HEK293 (cell line): ENCODE measurements around the gene DUSP16.
"Not testable (repeated sequence)": the region's sequence is repeated elsewhere in the genome, so short reads cannot be mapped to it uniquely, and the experiment has no call there.

Source experiments
- ZBTB6 ChIP-seq: fragments of 450-650 bp; formaldehyde crosslinking; IDR thresholded peaks from 2 replicates; pipeline ENCODE4 v1.5.1; 2017; ENCODE audit warnings: missing biosample characterization, missing genetic modification characterization
- ZNF274 ChIP-seq, 2 experiments: fragments of 200-500 bp in 1 of 2; fragments of 450-650 bp in 1 of 2; sonication (Bioruptor generic) in 1 of 2; formaldehyde crosslinking in 1 of 2; IDR thresholded peaks; 2 replicates each; pipeline versions ENCODE4 v1.5.1 to v1.6.1; 2014 to 2016; ENCODE audit warnings: borderline replicate concordance in 1 of 2, inconsistent platforms in 1 of 2, low read length in 1 of 2, missing biosample characterization in 1 of 2, missing genetic modification characterization in 1 of 2
- ZNF302 ChIP-seq: fragments of 450-650 bp; formaldehyde crosslinking; IDR thresholded peaks from 2 replicates; pipeline ENCODE4 v1.5.1; 2016; ENCODE audit warnings: missing biosample characterization, missing genetic modification characterization, low read depth
- ZNF398 ChIP-seq: fragments of 450-650 bp; formaldehyde crosslinking; IDR thresholded peaks from 2 replicates; pipeline ENCODE4 v1.5.1; 2017; ENCODE audit warnings: missing biosample characterization, missing genetic modification characterization
- ZNF629 ChIP-seq: fragments of 450-650 bp; formaldehyde crosslinking; IDR thresholded peaks from 2 replicates; pipeline ENCODE4 v1.5.1; 2017; ENCODE audit warnings: missing biosample characterization, missing genetic modification characterization
- ZSCAN30 ChIP-seq: fragments of 450-650 bp; IDR thresholded peaks from 2 replicates; pipeline ENCODE4 v1.5.1; 2018; ENCODE audit warnings: missing biosample characterization, mild to moderate bottlenecking, missing genetic modification characterization, moderate library complexity
- TF ChIP-seq, protein P1 (sequence below): sonication (generic); formaldehyde crosslinking; IDR thresholded peaks from 2 replicates; pipeline ENCODE4 v1.8.1; 2022; ENCODE audit warnings: mild to moderate bottlenecking, moderate library complexity, missing genetic modification reagents
- TF ChIP-seq, protein P2 (sequence below): fragments of 450-650 bp; formaldehyde crosslinking; IDR thresholded peaks from 2 replicates; pipeline ENCODE4 v1.5.1; 2016; ENCODE audit warnings: missing biosample characterization, missing genetic modification characterization
- TF ChIP-seq, protein P3 (sequence below): fragments of 450-650 bp; formaldehyde crosslinking; IDR thresholded peaks from 2 replicates; pipeline ENCODE4 v1.5.1; 2016; ENCODE audit warnings: missing biosample characterization, missing genetic modification characterization
- TF ChIP-seq, protein P4 (sequence below): fragments of 450-650 bp; formaldehyde crosslinking; IDR thresholded peaks from 2 replicates; pipeline ENCODE4 v1.5.1; 2016; ENCODE audit warnings: missing biosample characterization, missing genetic modification characterization, low read depth

DNA sequence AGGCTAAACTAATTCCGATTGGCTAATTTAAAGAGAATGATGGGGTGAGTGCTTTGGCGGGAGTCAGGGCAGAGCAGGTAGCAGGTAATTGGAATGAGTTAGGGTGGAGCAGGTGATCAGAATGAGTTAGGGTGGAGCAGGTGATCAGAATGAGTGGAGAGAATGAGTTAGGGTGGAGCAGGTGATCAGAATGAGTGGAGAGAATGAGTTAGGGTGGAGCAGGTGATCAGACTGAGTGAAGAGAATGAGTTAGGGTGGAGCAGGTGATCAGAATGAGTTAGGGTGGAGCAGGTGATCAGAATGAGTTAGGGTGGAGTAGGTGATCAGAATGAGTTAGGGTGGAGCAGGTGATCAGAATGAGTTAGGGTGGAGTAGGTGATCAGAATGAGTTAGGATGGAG lies 33.3 kb upstream of the DUSP16 start:
- TF ChIP-seq, protein P1, sequence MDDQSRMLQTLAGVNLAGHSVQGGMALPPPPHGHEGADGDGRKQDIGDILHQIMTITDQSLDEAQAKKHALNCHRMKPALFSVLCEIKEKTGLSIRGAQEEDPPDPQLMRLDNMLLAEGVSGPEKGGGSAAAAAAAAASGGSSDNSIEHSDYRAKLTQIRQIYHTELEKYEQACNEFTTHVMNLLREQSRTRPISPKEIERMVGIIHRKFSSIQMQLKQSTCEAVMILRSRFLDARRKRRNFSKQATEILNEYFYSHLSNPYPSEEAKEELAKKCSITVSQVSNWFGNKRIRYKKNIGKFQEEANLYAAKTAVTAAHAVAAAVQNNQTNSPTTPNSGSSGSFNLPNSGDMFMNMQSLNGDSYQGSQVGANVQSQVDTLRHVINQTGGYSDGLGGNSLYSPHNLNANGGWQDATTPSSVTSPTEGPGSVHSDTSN (CRISPR knock-in tag), result not testable (repeated sequence)
- TF ChIP-seq, protein P2, sequence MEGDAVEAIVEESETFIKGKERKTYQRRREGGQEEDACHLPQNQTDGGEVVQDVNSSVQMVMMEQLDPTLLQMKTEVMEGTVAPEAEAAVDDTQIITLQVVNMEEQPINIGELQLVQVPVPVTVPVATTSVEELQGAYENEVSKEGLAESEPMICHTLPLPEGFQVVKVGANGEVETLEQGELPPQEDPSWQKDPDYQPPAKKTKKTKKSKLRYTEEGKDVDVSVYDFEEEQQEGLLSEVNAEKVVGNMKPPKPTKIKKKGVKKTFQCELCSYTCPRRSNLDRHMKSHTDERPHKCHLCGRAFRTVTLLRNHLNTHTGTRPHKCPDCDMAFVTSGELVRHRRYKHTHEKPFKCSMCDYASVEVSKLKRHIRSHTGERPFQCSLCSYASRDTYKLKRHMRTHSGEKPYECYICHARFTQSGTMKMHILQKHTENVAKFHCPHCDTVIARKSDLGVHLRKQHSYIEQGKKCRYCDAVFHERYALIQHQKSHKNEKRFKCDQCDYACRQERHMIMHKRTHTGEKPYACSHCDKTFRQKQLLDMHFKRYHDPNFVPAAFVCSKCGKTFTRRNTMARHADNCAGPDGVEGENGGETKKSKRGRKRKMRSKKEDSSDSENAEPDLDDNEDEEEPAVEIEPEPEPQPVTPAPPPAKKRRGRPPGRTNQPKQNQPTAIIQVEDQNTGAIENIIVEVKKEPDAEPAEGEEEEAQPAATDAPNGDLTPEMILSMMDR (tag by site-specific recombination), result not testable (repeated sequence)
- TF ChIP-seq ZNF398 (tag by site-specific recombination); ZNF302 (tag by site-specific recombination); ZBTB6 (tag by site-specific recombination); ZSCAN30; ZNF629; ZNF274 (IDR thresholded peaks at IDR 0.05; ENCODE audit: low read length); ZNF274 (tag by site-specific recombination; IDR thresholded peaks at IDR 0.05; ENCODE audit: borderline replicate concordance): not testable (repeated sequence)
- TF ChIP-seq, protein P3, sequence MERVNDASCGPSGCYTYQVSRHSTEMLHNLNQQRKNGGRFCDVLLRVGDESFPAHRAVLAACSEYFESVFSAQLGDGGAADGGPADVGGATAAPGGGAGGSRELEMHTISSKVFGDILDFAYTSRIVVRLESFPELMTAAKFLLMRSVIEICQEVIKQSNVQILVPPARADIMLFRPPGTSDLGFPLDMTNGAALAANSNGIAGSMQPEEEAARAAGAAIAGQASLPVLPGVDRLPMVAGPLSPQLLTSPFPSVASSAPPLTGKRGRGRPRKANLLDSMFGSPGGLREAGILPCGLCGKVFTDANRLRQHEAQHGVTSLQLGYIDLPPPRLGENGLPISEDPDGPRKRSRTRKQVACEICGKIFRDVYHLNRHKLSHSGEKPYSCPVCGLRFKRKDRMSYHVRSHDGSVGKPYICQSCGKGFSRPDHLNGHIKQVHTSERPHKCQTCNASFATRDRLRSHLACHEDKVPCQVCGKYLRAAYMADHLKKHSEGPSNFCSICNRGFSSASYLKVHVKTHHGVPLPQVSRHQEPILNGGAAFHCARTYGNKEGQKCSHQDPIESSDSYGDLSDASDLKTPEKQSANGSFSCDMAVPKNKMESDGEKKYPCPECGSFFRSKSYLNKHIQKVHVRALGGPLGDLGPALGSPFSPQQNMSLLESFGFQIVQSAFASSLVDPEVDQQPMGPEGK (tag by site-specific recombination), result not testable (repeated sequence)
- TF ChIP-seq, protein P4, sequence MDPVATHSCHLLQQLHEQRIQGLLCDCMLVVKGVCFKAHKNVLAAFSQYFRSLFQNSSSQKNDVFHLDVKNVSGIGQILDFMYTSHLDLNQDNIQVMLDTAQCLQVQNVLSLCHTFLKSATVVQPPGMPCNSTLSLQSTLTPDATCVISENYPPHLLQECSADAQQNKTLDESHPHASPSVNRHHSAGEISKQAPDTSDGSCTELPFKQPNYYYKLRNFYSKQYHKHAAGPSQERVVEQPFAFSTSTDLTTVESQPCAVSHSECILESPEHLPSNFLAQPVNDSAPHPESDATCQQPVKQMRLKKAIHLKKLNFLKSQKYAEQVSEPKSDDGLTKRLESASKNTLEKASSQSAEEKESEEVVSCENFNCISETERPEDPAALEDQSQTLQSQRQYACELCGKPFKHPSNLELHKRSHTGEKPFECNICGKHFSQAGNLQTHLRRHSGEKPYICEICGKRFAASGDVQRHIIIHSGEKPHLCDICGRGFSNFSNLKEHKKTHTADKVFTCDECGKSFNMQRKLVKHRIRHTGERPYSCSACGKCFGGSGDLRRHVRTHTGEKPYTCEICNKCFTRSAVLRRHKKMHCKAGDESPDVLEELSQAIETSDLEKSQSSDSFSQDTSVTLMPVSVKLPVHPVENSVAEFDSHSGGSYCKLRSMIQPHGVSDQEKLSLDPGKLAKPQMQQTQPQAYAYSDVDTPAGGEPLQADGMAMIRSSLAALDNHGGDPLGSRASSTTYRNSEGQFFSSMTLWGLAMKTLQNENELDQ (tag by site-specific recombination), result not testable (repeated sequence)
